Keratinocyte (primary cell): ENCODE measurements around the gene AKR1E2. TPM values are rescaled to one million over a fixed set of nuclear protein-coding genes. Genes with fewer than 3 reads are reported as not detected.

Source experiments
- DNase-seq: peaks from one replicate; pipeline ENCODE4 v3.0.0-alpha.2; 2011; ENCODE audit warnings: low read depth, missing footprints, low spot score
- FAIRE-seq: peaks from 2 replicates; lab custom pipeline; 2011; peaks lifted over from hg19 to GRCh38; lab: Jason Lieb, UNC
- H2AFZ ChIP-seq: 2 replicates; pipeline ENCODE4 v1.6.0; 2012; ENCODE audit warnings: low read length, control low read depth, inconsistent platforms; ENCODE audit not compliant: control insufficient read depth
- H3K27ac ChIP-seq: 2 replicates; pipeline ENCODE4 v1.5.1; 2011; ENCODE audit warnings: low read length; ENCODE audit not compliant: control insufficient read depth, insufficient read depth
- H3K27me3 ChIP-seq: 3 replicates; pipeline ENCODE4 v1.6.0; 2011; ENCODE audit warnings: low read length; ENCODE audit not compliant: control insufficient read depth, insufficient read depth; ENCODE audit errors: extremely low read depth
- H3K36me3 ChIP-seq, 2 experiments: 2 replicates in 1 of 2; 3 replicates in 1 of 2; pipeline ENCODE4 v1.5.1; 2011; ENCODE audit warnings: low read length in 2 of 2, mild to moderate bottlenecking in 1 of 2; ENCODE audit not compliant: control insufficient read depth in 2 of 2, insufficient read depth in 2 of 2; ENCODE audit errors: extremely low read depth in 1 of 2
- H3K4me1 ChIP-seq: 3 replicates; pipeline ENCODE4 v1.5.1; 2011; ENCODE audit warnings: low read length; ENCODE audit not compliant: control insufficient read depth, insufficient read depth; ENCODE audit errors: extremely low read depth
- H3K4me2 ChIP-seq: 3 replicates; pipeline ENCODE4 v1.6.0; 2011; ENCODE audit warnings: low read depth, low read length; ENCODE audit not compliant: control insufficient read depth, insufficient read depth; ENCODE audit errors: extremely low read depth
- H3K4me3 ChIP-seq, 3 experiments: fragments of 200-600 bp in 1 of 3; sonication (generic) in 1 of 3; 2 replicates in 2 of 3; 3 replicates in 1 of 3; pipeline ENCODE4 v1.5.1; 2011 to 2016; ENCODE audit warnings: low read length in 3 of 3, mild to moderate bottlenecking in 3 of 3, control low read depth in 2 of 3, inconsistent platforms in 1 of 3, low read depth in 1 of 3, mixed read lengths in 1 of 3, mixed run types in 1 of 3, moderate library complexity in 1 of 3; ENCODE audit not compliant: control insufficient read depth in 2 of 3, insufficient read depth in 2 of 3; ENCODE audit errors: extremely low read depth in 1 of 3
- H3K79me2 ChIP-seq: 2 replicates; pipeline ENCODE4 v1.6.0; 2012; ENCODE audit warnings: low read length; ENCODE audit not compliant: control insufficient read depth, insufficient read depth
- H3K9ac ChIP-seq: 3 replicates; pipeline ENCODE4 v1.6.0; 2011; ENCODE audit warnings: low read length; ENCODE audit not compliant: control insufficient read depth, insufficient read depth; ENCODE audit errors: extremely low read depth
- H3K9me1 ChIP-seq: 3 replicates; pipeline ENCODE4 v1.6.0; 2011; ENCODE audit warnings: low read length; ENCODE audit not compliant: control insufficient read depth, insufficient read depth; ENCODE audit errors: extremely low read depth
- H3K9me3 ChIP-seq: 2 replicates; pipeline ENCODE4 v1.5.1; 2012; ENCODE audit warnings: low read depth, low read length; ENCODE audit not compliant: control insufficient read depth
- H4K20me1 ChIP-seq: 3 replicates; pipeline ENCODE4 v1.6.0; 2011; ENCODE audit warnings: low read length; ENCODE audit not compliant: control insufficient read depth, insufficient read depth; ENCODE audit errors: extremely low read depth
- EZH2 ChIP-seq: IDR thresholded peaks from one replicate; pipeline ENCODE4 v1.6.1; 2012; ENCODE audit warnings: inconsistent platforms, mild to moderate bottlenecking, low read length, moderate library complexity
- dilution Hi-C: fragments of 300-500 bp; cut with MboI; formaldehyde crosslinking; loops from one replicate; pipeline ENCODE4 v1.7.0; 2020; ENCODE audit warnings: low sequenced_read_pairs; ENCODE audit not compliant: extremely low pct_ligation_motif_present
- polyA plus RNA-seq, 5 experiments: library from polyadenylated mRNA; depleted of rRNA in 3 of 5; stranded (reverse) in 3 of 5; stranded (forward) in 1 of 5; unstranded in 1 of 5; fragments of >200 nt; gene quantifications; 1 replicate in 1 of 5; 2 replicates in 3 of 5; 3 replicates in 1 of 5; pipeline versions ENCODE4 v1.2.1 to v1.2.3, GENCODE V29; 2011 to 2012; ENCODE audit warnings: missing spikeins in 2 of 5, low read depth in 1 of 5, low replicate concordance in 1 of 5
- TF ChIP-seq, protein P1 (sequence below), 3 experiments: IDR thresholded peaks in 1 of 3; conservative IDR thresholded peaks in 1 of 3; optimal IDR thresholded peaks in 1 of 3; 2 replicates in 2 of 3; 3 replicates in 1 of 3; pipeline versions ENCODE3 to v1.5.1; 2011; ENCODE audit warnings: low read length in 3 of 3, mild to moderate bottlenecking in 3 of 3, moderate library complexity in 2 of 3, control low read depth in 1 of 3, inconsistent platforms in 1 of 3; ENCODE audit not compliant: insufficient read depth in 2 of 3; ENCODE audit errors: extremely low read depth in 1 of 3

The AKR1E2 gene
- polyA plus RNA-seq, 1 donor (not counting 4 experiments of a cell fraction or from before 2014, with no cell fraction given) = 1.9 TPM

DNA sequence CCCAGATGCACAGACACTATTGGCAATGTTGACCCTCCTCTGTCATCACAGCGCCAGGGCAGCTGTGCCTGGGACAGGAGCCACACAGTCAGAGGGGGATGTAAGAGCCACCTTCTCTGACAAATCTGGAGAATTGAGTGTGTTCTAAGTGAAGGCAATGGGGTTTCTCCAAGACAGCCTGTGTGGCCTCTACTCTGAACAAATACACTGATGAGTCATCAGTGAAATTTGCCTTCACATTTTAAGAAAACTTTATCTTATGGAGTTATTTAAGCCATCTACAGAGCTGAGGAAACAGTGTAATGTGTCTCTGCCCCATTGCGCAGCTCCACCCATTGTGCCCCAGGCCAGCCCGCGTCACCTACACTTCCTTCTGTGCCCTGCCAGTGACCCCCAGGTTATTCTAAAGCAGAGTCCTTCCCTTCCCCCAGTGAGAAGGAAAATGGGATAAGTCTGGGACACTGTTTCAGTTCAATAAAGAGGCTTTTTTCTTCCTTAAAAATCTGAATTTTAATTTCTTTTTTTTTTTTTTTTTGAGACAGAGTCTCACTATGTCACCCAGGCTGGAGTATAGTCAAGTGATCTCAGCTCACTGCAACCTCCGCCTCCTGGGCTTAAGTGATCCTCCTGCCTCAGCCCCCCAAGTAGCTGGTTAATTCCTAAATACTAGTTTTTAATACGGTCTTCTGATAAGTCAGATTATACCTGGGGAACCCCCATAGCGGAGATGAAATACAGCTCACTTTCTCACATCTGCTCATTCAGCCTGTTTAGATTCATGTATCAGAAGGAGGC is 21.8 kb downstream of the AKR1E2 start:
- no peak for FAIRE-seq
- no peak for DNase-seq
- Histone ChIP-seq H3K27ac (no peak overlapping the region), H3K9me1 (no peaks in the 10 kb centered on the region), H4K20me1 (no peaks in the 10 kb centered on the region), H3K4me2 (no peak overlapping the region), H3K4me1 (peaks cover 12% of the 10 kb centered on the region), H2AFZ (no peak overlapping the region), H3K27me3 (no peaks in the 10 kb centered on the region), H3K9ac (no peak overlapping the region), H3K9me3 (no peaks in the 10 kb centered on the region), H3K4me3 (no peak overlapping the region), H3K79me2 (no peaks in the 10 kb centered on the region), H3K36me3 (no peaks in the 10 kb centered on the region)
- dilution Hi-C loops = no loop called here
- TF ChIP-seq, protein P1, sequence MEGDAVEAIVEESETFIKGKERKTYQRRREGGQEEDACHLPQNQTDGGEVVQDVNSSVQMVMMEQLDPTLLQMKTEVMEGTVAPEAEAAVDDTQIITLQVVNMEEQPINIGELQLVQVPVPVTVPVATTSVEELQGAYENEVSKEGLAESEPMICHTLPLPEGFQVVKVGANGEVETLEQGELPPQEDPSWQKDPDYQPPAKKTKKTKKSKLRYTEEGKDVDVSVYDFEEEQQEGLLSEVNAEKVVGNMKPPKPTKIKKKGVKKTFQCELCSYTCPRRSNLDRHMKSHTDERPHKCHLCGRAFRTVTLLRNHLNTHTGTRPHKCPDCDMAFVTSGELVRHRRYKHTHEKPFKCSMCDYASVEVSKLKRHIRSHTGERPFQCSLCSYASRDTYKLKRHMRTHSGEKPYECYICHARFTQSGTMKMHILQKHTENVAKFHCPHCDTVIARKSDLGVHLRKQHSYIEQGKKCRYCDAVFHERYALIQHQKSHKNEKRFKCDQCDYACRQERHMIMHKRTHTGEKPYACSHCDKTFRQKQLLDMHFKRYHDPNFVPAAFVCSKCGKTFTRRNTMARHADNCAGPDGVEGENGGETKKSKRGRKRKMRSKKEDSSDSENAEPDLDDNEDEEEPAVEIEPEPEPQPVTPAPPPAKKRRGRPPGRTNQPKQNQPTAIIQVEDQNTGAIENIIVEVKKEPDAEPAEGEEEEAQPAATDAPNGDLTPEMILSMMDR (optimal IDR thresholded peaks at IDR 0.05 in 1 of 3, IDR thresholded peaks at IDR 0.05 in 1 of 3, conservative IDR thresholded peaks at IDR 0.05 in 1 of 3; ENCODE audit: extremely low read depth in 1 of 3, insufficient read depth in 2 of 3, low read length in 3 of 3) = no peak
- no peak for TF ChIP-seq EZH2

DNA sequence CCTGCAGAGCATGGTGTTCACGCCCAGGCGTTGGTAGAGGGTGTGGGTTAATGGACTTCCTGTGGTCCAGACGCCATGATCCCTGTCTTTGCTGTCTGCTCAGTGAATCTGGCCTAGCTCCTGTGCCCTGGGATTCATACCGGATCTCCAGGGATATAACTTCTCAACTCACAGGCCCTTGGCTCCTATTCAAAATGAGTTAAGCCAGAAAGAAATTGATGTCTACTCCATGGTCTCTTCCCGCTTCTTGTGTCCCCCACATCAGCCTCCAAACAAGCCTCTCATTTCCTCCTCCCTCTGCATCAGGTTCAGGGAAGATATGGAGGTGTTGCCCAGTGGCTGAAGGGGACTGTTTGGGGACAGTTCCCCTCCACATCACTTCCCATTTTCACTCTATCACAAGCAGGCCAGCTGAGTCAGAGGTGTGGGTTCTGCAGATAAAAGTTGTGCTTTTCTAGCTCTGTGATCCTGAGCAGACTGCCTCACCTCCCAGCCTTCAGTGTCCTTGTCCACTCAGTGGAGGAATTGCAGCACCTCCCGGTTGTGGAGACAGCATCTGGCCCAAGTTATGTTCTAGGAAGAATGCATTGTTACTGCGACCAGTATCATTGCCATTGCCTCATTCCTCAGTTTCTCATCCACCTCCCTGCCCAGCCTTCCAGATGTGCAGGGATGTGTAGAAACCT is 22.5 kb downstream of the AKR1E2 start:
- H2AFZ ChIP-seq = no peak overlapping the region

More for the DNA sequence above, 22.5 kb downstream of the AKR1E2 start:
- H3K36me3 ChIP-seq = no peaks in the 10 kb centered on the region
- dilution Hi-C loops = no loop called here
- no peak overlapping the region for H3K9ac ChIP-seq
- TF ChIP-seq EZH2 = no peak
- TF ChIP-seq, protein P1 (optimal IDR thresholded peaks at IDR 0.05 in 1 of 3, IDR thresholded peaks at IDR 0.05 in 1 of 3, conservative IDR thresholded peaks at IDR 0.05 in 1 of 3; ENCODE audit: extremely low read depth in 1 of 3, insufficient read depth in 2 of 3, low read length in 3 of 3) = no peak
- H3K27me3 ChIP-seq = no peaks in the 10 kb centered on the region
- no peak for FAIRE-seq
- H3K4me3 ChIP-seq = no peak overlapping the region
- no peaks in the 10 kb centered on the region for H3K9me3 ChIP-seq
- no peaks in the 10 kb centered on the region for H4K20me1 ChIP-seq
- no peak overlapping the region for H3K4me2 ChIP-seq
- no peak overlapping the region for H3K27ac ChIP-seq
- H3K9me1 ChIP-seq = no peaks in the 10 kb centered on the region
- no peak for DNase-seq
- H3K79me2 ChIP-seq = no peaks in the 10 kb centered on the region
- peaks cover 12% of the 10 kb centered on the region for H3K4me1 ChIP-seq
